ENCODE measurements around the gene BMPR1A.

GRCh38 chr10:86757113-86757972 is 924 bp downstream of the BMPR1A start:
- TF ChIP-seq BACH2 (CRISPR knock-in tag; IDR thresholded peaks at IDR 0.05; ENCODE audit: borderline replicate concordance): no peak
- TF ChIP-seq, protein P1, sequence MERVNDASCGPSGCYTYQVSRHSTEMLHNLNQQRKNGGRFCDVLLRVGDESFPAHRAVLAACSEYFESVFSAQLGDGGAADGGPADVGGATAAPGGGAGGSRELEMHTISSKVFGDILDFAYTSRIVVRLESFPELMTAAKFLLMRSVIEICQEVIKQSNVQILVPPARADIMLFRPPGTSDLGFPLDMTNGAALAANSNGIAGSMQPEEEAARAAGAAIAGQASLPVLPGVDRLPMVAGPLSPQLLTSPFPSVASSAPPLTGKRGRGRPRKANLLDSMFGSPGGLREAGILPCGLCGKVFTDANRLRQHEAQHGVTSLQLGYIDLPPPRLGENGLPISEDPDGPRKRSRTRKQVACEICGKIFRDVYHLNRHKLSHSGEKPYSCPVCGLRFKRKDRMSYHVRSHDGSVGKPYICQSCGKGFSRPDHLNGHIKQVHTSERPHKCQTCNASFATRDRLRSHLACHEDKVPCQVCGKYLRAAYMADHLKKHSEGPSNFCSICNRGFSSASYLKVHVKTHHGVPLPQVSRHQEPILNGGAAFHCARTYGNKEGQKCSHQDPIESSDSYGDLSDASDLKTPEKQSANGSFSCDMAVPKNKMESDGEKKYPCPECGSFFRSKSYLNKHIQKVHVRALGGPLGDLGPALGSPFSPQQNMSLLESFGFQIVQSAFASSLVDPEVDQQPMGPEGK (CRISPR knock-in tag; IDR thresholded peaks at IDR 0.05; ENCODE audit: borderline replicate concordance): no peak
- TF ChIP-seq, protein P2, sequence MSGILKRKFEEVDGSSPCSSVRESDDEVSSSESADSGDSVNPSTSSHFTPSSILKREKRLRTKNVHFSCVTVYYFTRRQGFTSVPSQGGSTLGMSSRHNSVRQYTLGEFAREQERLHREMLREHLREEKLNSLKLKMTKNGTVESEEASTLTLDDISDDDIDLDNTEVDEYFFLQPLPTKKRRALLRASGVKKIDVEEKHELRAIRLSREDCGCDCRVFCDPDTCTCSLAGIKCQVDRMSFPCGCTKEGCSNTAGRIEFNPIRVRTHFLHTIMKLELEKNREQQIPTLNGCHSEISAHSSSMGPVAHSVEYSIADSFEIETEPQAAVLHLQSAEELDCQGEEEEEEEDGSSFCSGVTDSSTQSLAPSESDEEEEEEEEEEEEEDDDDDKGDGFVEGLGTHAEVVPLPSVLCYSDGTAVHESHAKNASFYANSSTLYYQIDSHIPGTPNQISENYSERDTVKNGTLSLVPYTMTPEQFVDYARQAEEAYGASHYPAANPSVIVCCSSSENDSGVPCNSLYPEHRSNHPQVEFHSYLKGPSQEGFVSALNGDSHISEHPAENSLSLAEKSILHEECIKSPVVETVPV (CRISPR knock-in tag; IDR thresholded peaks at IDR 0.05): no peak
- no peak for TF ChIP-seq GLIS3 (CRISPR knock-in tag; IDR thresholded peaks at IDR 0.05)
- TF ChIP-seq TCF4 (CRISPR knock-in tag; IDR thresholded peaks at IDR 0.05; ENCODE audit: borderline replicate concordance): no peak
- no peak for TF ChIP-seq ZFP30 (CRISPR knock-in tag; IDR thresholded peaks at IDR 0.05)
- TF ChIP-seq, protein P3, sequence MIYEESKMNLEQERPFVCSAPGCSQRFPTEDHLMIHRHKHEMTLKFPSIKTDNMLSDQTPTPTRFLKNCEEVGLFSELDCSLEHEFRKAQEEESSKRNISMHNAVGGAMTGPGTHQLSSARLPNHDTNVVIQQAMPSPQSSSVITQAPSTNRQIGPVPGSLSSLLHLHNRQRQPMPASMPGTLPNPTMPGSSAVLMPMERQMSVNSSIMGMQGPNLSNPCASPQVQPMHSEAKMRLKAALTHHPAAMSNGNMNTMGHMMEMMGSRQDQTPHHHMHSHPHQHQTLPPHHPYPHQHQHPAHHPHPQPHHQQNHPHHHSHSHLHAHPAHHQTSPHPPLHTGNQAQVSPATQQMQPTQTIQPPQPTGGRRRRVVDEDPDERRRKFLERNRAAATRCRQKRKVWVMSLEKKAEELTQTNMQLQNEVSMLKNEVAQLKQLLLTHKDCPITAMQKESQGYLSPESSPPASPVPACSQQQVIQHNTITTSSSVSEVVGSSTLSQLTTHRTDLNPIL (CRISPR knock-in tag; IDR thresholded peaks at IDR 0.05; ENCODE audit: low read depth): no peak
- TF ChIP-seq RARB (CRISPR knock-in tag; IDR thresholded peaks at IDR 0.05): no peak

All from SK-N-SH treated with all-trans-retinoic acid at 6 μM for 48 hours (cell line).